Measurements from ENCODE around the gene NEGR1.

DNA sequence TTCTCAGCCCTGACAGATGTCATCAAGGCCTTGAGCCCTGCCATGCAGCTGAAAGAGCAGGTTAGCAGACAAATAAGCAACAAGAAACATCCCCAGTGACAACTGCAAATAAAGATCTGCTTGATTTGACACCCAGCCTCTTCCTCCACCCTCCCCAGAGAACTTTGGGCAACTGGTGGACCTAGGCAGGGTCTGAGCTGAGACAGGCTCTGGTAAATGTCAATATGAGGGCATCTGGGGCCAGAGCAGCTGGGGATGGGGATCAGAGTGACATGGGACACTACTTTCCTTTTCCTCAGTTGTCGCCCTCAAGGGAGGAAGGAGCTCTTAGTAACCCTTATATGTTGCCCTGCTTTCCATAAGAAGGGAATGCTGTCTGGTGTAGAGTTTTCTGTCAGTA lies 544.1 kb downstream of the NEGR1 start:
- TF ChIP-seq, protein P1, sequence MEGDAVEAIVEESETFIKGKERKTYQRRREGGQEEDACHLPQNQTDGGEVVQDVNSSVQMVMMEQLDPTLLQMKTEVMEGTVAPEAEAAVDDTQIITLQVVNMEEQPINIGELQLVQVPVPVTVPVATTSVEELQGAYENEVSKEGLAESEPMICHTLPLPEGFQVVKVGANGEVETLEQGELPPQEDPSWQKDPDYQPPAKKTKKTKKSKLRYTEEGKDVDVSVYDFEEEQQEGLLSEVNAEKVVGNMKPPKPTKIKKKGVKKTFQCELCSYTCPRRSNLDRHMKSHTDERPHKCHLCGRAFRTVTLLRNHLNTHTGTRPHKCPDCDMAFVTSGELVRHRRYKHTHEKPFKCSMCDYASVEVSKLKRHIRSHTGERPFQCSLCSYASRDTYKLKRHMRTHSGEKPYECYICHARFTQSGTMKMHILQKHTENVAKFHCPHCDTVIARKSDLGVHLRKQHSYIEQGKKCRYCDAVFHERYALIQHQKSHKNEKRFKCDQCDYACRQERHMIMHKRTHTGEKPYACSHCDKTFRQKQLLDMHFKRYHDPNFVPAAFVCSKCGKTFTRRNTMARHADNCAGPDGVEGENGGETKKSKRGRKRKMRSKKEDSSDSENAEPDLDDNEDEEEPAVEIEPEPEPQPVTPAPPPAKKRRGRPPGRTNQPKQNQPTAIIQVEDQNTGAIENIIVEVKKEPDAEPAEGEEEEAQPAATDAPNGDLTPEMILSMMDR (conservative IDR thresholded peaks at IDR 0.05): no peak
- TF ChIP-seq EZH2 (IDR thresholded peaks at IDR 0.05; ENCODE audit: low read depth): no peak

Data from PC-9 (cell line).